Measurements from ENCODE around the gene MYL5. TPM values are rescaled to one million over a fixed set of nuclear protein-coding genes. Genes with fewer than 3 reads are reported as not detected.

MYL5 gene
- total RNA-seq, result 10 to 100 TPM; 14.0 to 16.2 TPM

- Mint-ChIP-seq H3K36me3 (ENCODE audit: low read depth) (peaks cover 30% of the 10 kb centered on the region), H3K27me3 (no peaks in the 10 kb centered on the region), H3K9me3 (no peaks in the 10 kb centered on the region), H3K4me1 (peaks cover 13% of the 10 kb centered on the region), H3K4me3 (peak within 1 kb of the TSS; percentile 85), H3K27ac (peak within 1 kb of the TSS; percentile 80)
- DNase-seq, result peak; percentile 98
- ChIA-PET CTCF (interaction anchor here (0.6 to 3.6 kb wide), 9 partner anchors 9 to 550 kb away, joined by 3 to 29 read pairs (median 5); partner anchors contain the start of gene ZNF718), POLR2A (interaction anchor here (0.6 to 3.3 kb wide), 16 partner anchors 9 to 593 kb away, joined by 3 to 40 read pairs (median 4); partner anchors contain the start of genes GAK, TMEM175, ZNF141 and ZNF718)
Measured at GRCh38 chr4:674172-675035, at the start of gene MYL5, which contains the start of gene ATP5ME. Gene MYL5, plus strand, starts transcription at chr4:674542. Its CDS starts 3,485 bp downstream, at chr4:678027. Gene ATP5ME, minus strand, starts transcription at chr4:674276. Its CDS starts 29 bp downstream, at chr4:674247.

- Mint-ChIP-seq H3K4me3 (no peak within 1 kb of the TSS), H3K4me1 (no peaks in the 10 kb centered on the region), H3K36me3 (ENCODE audit: low read depth) (no peaks in the 10 kb centered on the region), H3K27ac (no peak within 1 kb of the TSS), H3K27me3 (no peaks in the 10 kb centered on the region), H3K9me3 (peaks cover 8% of the 10 kb centered on the region)
- no peak for DNase-seq
- CTCF ChIA-PET, result no interaction called here
- POLR2A ChIA-PET, result no interaction called here
Measured at GRCh38 chr4:624705-625590, 49.4 kb upstream of the MYL5 start, which contains the start of gene PDE6B. Gene PDE6B, plus strand, starts transcription at chr4:625573. Its CDS starts 54 bp downstream, at chr4:625627.

GRCh38 chr4:625631-626161 lies 48.6 kb upstream of the MYL5 start:
- no peaks in the 10 kb centered on the region for H3K27me3 Mint-ChIP-seq
- CTCF ChIA-PET, result no interaction called here
- H3K4me3 Mint-ChIP-seq, result no peak overlapping the region
- no peak for DNase-seq
- H3K27ac Mint-ChIP-seq, result no peak overlapping the region
- peaks cover 7% of the 10 kb centered on the region for H3K9me3 Mint-ChIP-seq
- no peaks in the 10 kb centered on the region for H3K36me3 Mint-ChIP-seq (ENCODE audit: low read depth)
- H3K4me1 Mint-ChIP-seq, result no peaks in the 10 kb centered on the region
- POLR2A ChIA-PET, result no interaction called here

- ChIA-PET CTCF (no interaction called here), POLR2A (no interaction called here)
- Mint-ChIP-seq H3K4me3 (no peak overlapping the region), H3K27me3 (no peaks in the 10 kb centered on the region), H3K9me3 (peaks cover 14% of the 10 kb centered on the region), H3K27ac (no peak overlapping the region), H3K4me1 (no peaks in the 10 kb centered on the region), H3K36me3 (ENCODE audit: low read depth) (peaks cover 2% of the 10 kb centered on the region)
- DNase-seq, result no peak
Measured at GRCh38 chr4:626201-627091, 47.9 kb upstream of the MYL5 start.

- DNase-seq, result no peak
- POLR2A ChIA-PET, result no interaction called here
- H3K9me3 Mint-ChIP-seq, result peaks cover 23% of the 10 kb centered on the region
- no peak overlapping the region for H3K27ac Mint-ChIP-seq
- no peaks in the 10 kb centered on the region for H3K27me3 Mint-ChIP-seq
- H3K4me3 Mint-ChIP-seq, result no peak overlapping the region
- H3K36me3 Mint-ChIP-seq (ENCODE audit: low read depth), result peaks cover 6% of the 10 kb centered on the region
- no peaks in the 10 kb centered on the region for H3K4me1 Mint-ChIP-seq
- CTCF ChIA-PET, result no interaction called here
Measured at GRCh38 chr4:627347-628125, 46.8 kb upstream of the MYL5 start.

GRCh38 chr4:628311-628741 lies 46.0 kb upstream of the MYL5 start:
- Mint-ChIP-seq H3K4me1 (no peaks in the 10 kb centered on the region), H3K9me3 (peaks cover 23% of the 10 kb centered on the region), H3K36me3 (ENCODE audit: low read depth) (peaks cover 8% of the 10 kb centered on the region), H3K4me3 (no peak overlapping the region), H3K27me3 (no peaks in the 10 kb centered on the region), H3K27ac (no peak overlapping the region)
- POLR2A ChIA-PET, result no interaction called here
- no peak for DNase-seq
- CTCF ChIA-PET, result no interaction called here

- H3K27me3 Mint-ChIP-seq, result no peaks in the 10 kb centered on the region
- ChIA-PET CTCF (no interaction called here), POLR2A (no interaction called here)
- no peaks in the 10 kb centered on the region for H3K4me1 Mint-ChIP-seq
- no peak overlapping the region for H3K4me3 Mint-ChIP-seq
- no peak overlapping the region for H3K27ac Mint-ChIP-seq
- H3K9me3 Mint-ChIP-seq, result peaks cover 23% of the 10 kb centered on the region
- peaks cover 8% of the 10 kb centered on the region for H3K36me3 Mint-ChIP-seq (ENCODE audit: low read depth)
- no peak for DNase-seq
Measured at GRCh38 chr4:628821-629635, 45.3 kb upstream of the MYL5 start.

- H3K27me3 Mint-ChIP-seq, result no peaks in the 10 kb centered on the region
- no peak overlapping the region for H3K27ac Mint-ChIP-seq
- H3K4me3 Mint-ChIP-seq, result no peak overlapping the region
Measured at GRCh38 chr4:629636-629914, 44.8 kb upstream of the MYL5 start.

GRCh38 chr4:629915-630641 lies 44.3 kb upstream of the MYL5 start:
- H3K27me3 Mint-ChIP-seq, result no peaks in the 10 kb centered on the region
- no peak for DNase-seq
- peaks cover 23% of the 10 kb centered on the region for H3K9me3 Mint-ChIP-seq
- ChIA-PET CTCF (no interaction called here), POLR2A (no interaction called here)
- H3K4me3 Mint-ChIP-seq, result no peak overlapping the region
- H3K4me1 Mint-ChIP-seq, result no peaks in the 10 kb centered on the region
- H3K36me3 Mint-ChIP-seq (ENCODE audit: low read depth), result peaks cover 8% of the 10 kb centered on the region
- H3K27ac Mint-ChIP-seq, result no peak overlapping the region

More at GRCh38 chr4:629636-629914, 44.8 kb upstream of the MYL5 start:
- Mint-ChIP-seq H3K4me1 (no peaks in the 10 kb centered on the region), H3K36me3 (ENCODE audit: low read depth) (peaks cover 8% of the 10 kb centered on the region), H3K9me3 (peaks cover 23% of the 10 kb centered on the region)
- DNase-seq, result no peak
- POLR2A ChIA-PET, result no interaction called here
- CTCF ChIA-PET, result no interaction called here

- peaks cover 26% of the 10 kb centered on the region for H3K9me3 Mint-ChIP-seq
- peaks cover 8% of the 10 kb centered on the region for H3K36me3 Mint-ChIP-seq (ENCODE audit: low read depth)
- POLR2A ChIA-PET, result no interaction called here
- CTCF ChIA-PET, result no interaction called here
- H3K4me1 Mint-ChIP-seq, result no peaks in the 10 kb centered on the region
- no peaks in the 10 kb centered on the region for H3K27me3 Mint-ChIP-seq
- H3K4me3 Mint-ChIP-seq, result no peak overlapping the region
- DNase-seq, result no peak
- H3K27ac Mint-ChIP-seq, result no peak overlapping the region
Measured at GRCh38 chr4:630656-631055, 43.7 kb upstream of the MYL5 start.

- Mint-ChIP-seq H3K27me3 (no peaks in the 10 kb centered on the region), H3K36me3 (ENCODE audit: low read depth) (peaks cover 8% of the 10 kb centered on the region), H3K9me3 (peaks cover 28% of the 10 kb centered on the region), H3K4me1 (no peaks in the 10 kb centered on the region), H3K27ac (no peak overlapping the region), H3K4me3 (no peak overlapping the region)
- no peak for DNase-seq
- POLR2A ChIA-PET, result no interaction called here
- CTCF ChIA-PET, result no interaction called here
Measured at GRCh38 chr4:632196-632790, 42.0 kb upstream of the MYL5 start.
